HUDEP-2 (cell line): Measurements from ENCODE around the gene PDE4DIP.
"Not testable (repeated sequence)": the region's sequence is repeated elsewhere in the genome, so short reads cannot be mapped to it uniquely, and the experiment has no call there.

Experiments
- DNase-seq, 76 experiments: peaks; one replicate each; lab custom pipeline; 2025; ENCODE audit not compliant: unreplicated experiment in 76 of 76; lab: John Stamatoyannopoulos, UW

Gene PDE4DIP

GRCh38 chr1:148868924-148869633 lies 24.9 kb downstream of the PDE4DIP start:
- not testable (repeated sequence) for DNase-seq

- DNase-seq: not testable (repeated sequence)
Observed at GRCh38 chr1:148869634-148869961, 25.4 kb downstream of the PDE4DIP start.

GRCh38 chr1:148874408-148875388 lies 30.5 kb downstream of the PDE4DIP start:
- DNase-seq: not testable (repeated sequence)

- not testable (repeated sequence) for DNase-seq
Observed at GRCh38 chr1:148879812-148880416, 35.7 kb downstream of the PDE4DIP start.

GRCh38 chr1:148881261-148881660 lies 37.0 kb downstream of the PDE4DIP start:
- DNase-seq: not testable (repeated sequence)

GRCh38 chr1:148885219-148885618 lies 41.0 kb downstream of the PDE4DIP start:
- DNase-seq: not testable (repeated sequence)

GRCh38 chr1:148886293-148886692 lies 42.1 kb downstream of the PDE4DIP start:
- DNase-seq: not testable (repeated sequence)

- not testable (repeated sequence) for DNase-seq
Observed at GRCh38 chr1:148888597-148888996, 44.4 kb downstream of the PDE4DIP start.

- not testable (repeated sequence) for DNase-seq
Observed at GRCh38 chr1:148889267-148890074, 45.2 kb downstream of the PDE4DIP start.

GRCh38 chr1:148890075-148890568 lies 45.9 kb downstream of the PDE4DIP start:
- not testable (repeated sequence) for DNase-seq

- not testable (repeated sequence) for DNase-seq
Observed at GRCh38 chr1:148894360-148895352, 50.4 kb downstream of the PDE4DIP start.

- DNase-seq: not testable (repeated sequence)
Observed at GRCh38 chr1:148900026-148900425, 55.8 kb downstream of the PDE4DIP start.

GRCh38 chr1:148900691-148901090 lies 56.5 kb downstream of the PDE4DIP start:
- not testable (repeated sequence) for DNase-seq

GRCh38 chr1:148901150-148901952 lies 57.1 kb downstream of the PDE4DIP start:
- DNase-seq: not testable (repeated sequence)

- not testable (repeated sequence) for DNase-seq
Observed at GRCh38 chr1:148901953-148902341, 57.7 kb downstream of the PDE4DIP start.

- not testable (repeated sequence) for DNase-seq
Observed at GRCh38 chr1:148909219-148909826, 65.1 kb downstream of the PDE4DIP start.

GRCh38 chr1:148911303-148911928 lies 67.2 kb downstream of the PDE4DIP start:
- not testable (repeated sequence) for DNase-seq
